HG03103 (cell line): ENCODE measurements around the gene TSPAN31.

Experiments used
- ATAC-seq: cut with Tn5 transposase; IDR thresholded peaks from one replicate; pipeline ENCODE4 v1.9.1; 2021; ENCODE audit warnings: low read depth; ENCODE audit not compliant: unreplicated experiment

The TSPAN31 gene

DNA sequence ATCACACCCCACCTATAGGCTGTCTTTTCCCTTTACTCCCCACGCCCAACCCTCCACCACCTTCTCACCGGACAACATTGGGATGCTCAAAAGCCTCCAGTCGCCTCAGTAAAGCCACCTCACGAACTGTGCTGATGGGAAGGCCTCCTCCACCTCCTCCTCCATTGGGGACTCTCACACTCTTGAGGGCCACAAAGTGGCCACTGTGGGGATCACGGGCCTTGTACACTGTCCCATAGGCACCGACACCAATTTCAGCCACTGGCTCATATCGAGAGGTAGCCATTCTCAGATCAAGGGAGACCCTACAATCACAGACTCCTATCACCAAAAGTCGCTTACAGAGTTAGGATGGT lies 6.6 kb downstream of the TSPAN31 start:
- ATAC-seq: no peak

- ATAC-seq: peak; percentile 53
Observed at GRCh38 chr12:57751788-57752667, 7.2 kb downstream of the TSPAN31 start, which contains the start of gene CDK4. Gene CDK4 (minus strand): TSS chr12:57752310. CDS start chr12:57751717, 593 bp downstream.

DNA sequence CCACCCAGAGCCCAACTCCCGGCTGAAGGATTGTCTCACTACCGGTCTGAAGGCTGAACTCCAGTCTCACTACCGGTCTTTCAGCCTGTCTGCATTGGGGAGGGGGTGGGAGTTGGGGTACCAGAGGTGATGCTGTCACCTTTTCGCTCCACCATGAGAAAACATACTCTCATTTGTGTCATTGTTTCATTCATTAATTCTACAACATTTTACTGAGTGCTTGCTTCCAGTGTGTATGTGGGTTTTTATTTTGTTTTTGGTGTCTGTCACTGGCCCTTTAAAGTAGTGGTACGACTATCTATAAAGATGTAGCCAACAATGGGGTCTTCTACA lies 7.8 kb downstream of the TSPAN31 start:
- no peak for ATAC-seq

DNA sequence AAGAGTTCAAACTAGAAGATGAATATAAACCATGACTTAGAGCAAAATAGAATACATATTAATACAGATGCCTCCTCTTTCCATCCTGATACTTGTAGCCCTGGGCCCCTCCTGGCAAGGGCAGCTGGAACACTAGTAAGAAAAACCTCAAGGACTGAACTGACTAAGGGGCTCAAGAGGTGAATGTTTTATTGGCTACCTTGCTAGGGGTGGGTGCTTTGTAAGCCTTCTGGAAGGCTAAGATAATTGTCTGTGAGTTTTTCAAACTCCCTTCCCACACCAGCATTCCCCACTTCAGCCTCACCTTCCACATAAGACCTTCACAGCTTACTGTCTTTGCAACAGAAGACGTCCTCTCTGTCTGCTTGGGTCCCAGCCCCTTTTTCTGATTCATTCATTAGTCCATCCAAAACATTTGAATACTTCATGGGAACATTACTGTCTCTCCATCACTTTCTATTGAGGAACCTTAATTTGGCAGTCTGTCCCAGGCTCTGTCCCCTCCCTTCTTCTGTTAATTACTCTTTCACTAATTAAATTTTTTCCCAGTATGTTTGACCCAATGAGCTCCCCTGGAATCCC lies 9.0 kb downstream of the TSPAN31 start:
- no peak for ATAC-seq

- ATAC-seq: peak; percentile 37
Observed at GRCh38 chr12:57754411-57755193, 9.8 kb downstream of the TSPAN31 start, which contains the start of gene MARCHF9. Gene MARCHF9 (plus strand): TSS chr12:57755103. CDS start chr12:57755529, 426 bp downstream.

GRCh38 chr12:57755194-57755453 lies 10.3 kb downstream of the TSPAN31 start:
- ATAC-seq: no peak

DNA sequence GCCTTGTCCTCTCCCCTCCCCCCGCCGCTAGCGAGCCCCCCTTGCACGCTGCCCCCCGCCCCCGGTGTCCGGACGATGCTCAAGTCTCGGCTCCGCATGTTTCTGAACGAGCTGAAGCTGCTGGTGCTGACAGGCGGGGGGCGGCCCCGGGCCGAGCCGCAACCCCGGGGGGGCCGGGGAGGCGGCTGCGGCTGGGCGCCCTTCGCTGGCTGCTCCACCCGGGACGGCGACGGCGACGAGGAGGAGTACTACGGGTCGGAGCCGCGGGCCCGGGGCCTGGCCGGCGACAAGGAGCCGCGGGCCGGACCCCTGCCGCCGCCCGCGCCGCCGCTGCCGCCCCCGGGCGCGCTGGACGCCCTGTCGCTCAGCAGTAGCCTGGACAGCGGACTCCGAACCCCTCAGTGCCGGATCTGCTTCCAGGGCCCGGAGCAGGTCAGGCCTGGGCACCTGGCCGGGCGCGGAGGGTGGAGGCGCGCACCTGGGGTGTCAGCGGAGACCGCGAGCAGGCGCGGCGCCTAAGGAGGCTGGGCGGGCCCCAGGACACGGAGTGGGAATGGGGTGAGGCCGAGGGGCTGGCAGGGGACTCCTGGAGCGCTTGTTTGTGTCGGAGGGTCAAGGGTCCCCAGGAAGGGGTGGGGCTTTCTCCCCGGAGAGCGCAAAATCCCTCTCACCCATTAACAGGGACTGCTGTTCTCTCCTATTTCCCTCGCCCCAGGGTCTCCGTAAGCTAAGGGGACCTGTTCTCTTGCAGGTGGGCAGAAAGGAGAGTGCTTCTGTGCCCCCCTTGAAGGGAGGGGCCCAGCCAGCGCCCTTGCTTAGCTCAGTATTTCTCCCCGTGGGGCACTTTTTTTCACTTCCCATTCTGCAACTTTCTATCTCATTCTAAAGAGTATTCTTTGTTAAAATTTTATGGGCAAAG lies 10.9 kb downstream of the TSPAN31 start:
- no peak for ATAC-seq

DNA sequence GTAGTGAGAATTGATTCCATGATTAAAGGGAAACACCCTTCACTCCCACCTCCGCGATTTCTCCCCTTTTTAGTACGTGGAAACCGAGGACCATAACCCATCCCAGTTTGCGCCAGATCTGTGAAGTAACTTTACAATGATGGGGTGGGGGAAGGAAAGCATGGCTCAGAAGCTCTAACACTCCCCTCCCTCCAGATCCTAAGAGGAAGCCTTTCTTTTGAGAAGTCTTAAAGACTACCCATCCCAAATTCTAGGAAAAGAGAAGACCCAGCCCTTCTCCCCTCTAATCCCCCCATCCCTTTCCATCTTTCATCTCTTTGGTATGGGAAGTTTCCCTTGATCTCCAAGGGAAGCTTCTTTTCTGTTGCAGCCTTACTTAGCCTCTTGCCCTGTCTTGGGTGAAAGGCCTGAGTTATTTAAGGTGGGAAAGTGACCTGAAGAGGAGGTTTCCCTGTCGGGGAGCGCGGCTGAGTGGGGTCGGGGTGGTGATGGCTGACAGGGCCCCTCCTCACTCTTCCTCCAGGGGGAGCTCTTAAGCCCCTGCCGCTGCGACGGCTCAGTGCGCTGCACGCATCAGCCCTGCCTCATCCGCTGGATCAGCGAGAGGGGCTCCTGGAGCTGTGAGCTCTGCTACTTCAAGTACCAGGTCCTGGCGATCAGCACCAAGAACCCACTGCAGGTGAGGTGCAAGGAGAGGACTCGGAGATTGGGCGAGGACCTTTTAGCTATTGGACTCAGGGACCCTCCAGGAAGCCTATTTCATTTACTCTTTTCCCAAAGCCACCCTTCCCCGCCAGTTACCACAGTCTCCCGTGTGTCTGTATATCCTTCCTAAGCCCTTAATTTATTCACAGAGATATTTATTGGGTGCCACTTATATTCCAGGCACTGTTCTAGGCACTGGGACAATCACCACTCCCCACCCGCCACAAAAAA lies 11.8 kb downstream of the TSPAN31 start:
- ATAC-seq: no peak

GRCh38 chr12:57757771-57758170 lies 12.9 kb downstream of the TSPAN31 start:
- ATAC-seq: no peak

DNA sequence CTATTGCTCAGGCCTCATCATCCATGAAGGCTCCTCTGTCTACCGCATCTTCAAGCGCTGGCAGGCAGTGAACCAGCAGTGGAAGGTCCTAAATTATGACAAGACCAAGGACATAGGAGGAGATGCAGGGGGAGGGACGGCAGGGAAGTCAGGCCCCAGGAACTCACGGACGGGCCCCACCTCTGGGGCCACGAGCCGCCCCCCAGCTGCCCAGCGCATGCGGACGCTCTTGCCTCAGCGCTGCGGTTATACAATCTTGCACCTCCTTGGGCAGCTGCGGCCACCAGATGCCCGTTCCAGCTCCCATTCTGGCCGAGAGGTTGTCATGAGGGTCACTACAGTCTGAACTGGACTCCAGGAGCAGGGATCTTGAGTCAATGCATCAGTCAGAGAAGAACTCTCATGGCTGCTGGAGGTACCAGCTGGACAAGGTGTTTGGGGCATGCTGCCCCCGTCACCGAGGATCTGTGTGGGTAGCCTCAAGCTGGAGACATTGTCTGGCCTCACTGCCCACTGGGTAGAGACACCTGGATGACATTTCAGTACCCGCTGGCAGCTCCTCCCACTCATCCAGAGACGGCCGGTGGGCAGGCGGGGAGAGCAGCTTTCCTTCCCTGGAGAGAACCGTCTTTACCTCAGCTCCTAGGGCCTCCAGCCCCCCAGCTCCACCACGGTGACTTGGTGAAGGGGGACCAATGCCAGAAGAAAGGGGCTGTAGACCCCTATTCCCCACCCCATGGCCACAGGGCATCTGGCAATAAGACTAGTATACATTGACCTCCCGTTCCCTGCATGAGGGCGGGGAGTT lies 13.9 kb downstream of the TSPAN31 start:
- no peak for ATAC-seq

DNA sequence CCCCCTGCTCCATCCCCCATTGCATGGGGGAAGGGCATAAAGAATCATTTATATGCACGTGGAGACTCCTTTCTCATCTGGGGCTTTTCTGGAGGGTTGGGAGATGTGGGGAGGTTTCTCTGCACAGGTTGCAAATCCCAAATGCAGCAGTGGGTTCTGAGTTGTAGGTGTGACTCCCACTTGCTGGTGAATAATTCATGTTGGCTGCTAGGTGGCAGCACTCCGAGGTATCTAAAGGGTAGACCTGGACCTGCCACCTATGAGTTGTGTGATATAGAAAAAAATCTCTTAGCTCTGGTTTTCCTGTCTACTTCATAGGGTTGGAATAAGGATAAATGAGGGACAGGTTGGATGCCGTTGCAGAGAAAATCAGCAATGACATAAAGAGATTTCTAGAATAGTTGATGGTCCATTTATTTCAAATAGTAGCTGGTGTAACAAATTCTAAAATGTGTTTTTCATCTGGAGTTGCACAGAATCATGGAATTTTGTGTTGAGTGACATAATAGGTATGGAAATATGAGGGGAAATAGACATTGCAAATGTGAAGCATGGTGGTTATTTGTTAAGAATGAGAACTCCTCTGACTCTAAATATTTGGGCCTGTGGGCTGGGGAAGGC lies 14.6 kb downstream of the TSPAN31 start:
- no peak for ATAC-seq

GRCh38 chr12:57760347-57760982 lies 15.6 kb downstream of the TSPAN31 start:
- ATAC-seq: no peak

DNA sequence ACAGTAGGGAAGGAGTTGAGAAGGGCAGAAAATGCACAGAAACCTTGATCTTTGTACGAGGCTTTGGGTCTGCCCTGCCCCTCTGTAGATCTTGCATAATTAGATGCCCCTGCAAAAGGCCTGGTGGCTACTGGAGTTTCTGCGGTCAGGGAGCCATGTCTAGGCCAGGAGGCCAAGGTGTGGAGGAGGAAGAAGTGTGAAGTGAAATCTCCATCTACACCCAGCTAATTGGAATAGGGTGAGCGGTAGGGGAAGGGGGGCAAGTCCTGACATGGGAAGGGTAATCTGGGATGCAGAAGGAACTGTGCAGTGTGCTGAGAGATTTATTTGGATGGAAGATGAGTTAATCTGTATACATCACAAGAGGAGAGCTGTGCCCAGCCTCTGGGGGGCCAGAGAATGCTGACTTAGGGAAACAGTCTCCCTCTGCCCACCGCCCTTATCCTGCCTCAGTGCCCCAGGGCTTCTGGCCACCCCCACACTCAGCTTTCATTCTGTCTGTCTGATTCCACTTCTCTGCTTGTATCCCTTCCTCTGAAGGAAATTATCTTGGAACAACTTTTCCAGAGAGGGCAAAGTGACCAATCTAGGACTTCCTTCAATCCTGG lies 16.7 kb downstream of the TSPAN31 start:
- ATAC-seq: no peak

- ATAC-seq: no peak
Observed at GRCh38 chr12:57762463-57762862, 17.6 kb downstream of the TSPAN31 start.

DNA sequence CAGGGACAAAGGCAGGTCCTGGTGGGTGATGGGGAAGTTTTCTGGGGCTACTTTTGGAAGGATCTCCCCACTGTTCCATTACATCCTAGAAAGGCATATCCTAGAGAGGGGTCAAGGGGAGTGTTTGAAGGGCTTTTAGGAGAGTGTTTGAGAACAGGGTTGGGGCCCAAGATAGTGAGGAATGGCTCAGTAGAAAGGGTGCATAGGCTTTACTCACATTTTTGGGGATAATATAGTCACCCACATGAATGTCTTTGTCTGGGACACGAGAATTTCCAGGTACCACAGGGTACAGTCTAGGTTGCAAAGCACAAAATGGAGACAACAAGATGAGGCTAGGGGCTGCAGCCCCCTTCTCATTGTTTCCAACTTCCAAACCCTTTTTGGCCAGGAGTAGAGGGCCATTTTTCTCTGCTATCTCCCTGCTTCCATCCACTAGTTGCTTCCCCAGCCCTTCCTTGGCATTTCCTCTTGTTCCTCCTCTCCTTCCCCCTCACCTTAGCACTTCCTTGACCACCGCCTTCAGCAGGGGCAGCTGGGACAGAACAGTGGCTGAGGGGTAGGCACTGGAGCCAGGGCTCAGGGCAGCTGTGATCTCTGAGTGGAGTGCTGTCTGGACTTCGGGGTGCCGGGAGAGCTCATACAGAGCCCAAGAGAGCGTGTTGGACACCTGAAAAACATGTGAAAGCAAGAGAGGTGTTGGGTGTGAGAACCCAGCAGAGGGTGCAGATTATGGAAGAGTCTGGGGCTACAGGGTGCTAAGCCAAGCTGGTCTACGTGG lies 19.2 kb downstream of the TSPAN31 start:
- no peak for ATAC-seq

DNA sequence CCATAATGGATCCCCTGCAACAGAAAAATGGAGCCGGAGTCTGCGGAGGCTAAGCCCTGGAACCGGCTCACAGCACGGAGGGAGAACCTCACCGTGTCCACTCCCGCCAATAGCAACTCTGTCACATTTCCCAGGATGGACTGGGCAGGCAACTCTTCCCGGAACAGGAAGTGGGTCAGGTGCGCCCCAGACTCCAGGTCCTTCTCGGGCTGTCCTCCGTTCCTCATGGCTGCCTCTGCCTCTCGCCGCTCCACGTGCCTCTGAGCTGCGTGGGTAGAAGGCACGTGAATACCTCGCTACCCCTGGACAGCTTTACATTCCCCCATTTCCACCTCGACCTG lies 19.8 kb downstream of the TSPAN31 start:
- ATAC-seq: no peak
